Stimulated activated CD8-positive, alpha-beta memory T cell treated with anti-CD3 and anti-CD28 coated beads, Interleukin-7, amount 100 ng/mL, for 4 hours (primary cell): ENCODE measurements around the gene ACTN4.

Source experiments
- DNase-seq, 2 donors: peaks; one replicate each; pipeline ENCODE4 v3.0.0-alpha.2; 2020; ENCODE audit warnings: low read depth in 2 of 2

ACTN4 gene

DNA sequence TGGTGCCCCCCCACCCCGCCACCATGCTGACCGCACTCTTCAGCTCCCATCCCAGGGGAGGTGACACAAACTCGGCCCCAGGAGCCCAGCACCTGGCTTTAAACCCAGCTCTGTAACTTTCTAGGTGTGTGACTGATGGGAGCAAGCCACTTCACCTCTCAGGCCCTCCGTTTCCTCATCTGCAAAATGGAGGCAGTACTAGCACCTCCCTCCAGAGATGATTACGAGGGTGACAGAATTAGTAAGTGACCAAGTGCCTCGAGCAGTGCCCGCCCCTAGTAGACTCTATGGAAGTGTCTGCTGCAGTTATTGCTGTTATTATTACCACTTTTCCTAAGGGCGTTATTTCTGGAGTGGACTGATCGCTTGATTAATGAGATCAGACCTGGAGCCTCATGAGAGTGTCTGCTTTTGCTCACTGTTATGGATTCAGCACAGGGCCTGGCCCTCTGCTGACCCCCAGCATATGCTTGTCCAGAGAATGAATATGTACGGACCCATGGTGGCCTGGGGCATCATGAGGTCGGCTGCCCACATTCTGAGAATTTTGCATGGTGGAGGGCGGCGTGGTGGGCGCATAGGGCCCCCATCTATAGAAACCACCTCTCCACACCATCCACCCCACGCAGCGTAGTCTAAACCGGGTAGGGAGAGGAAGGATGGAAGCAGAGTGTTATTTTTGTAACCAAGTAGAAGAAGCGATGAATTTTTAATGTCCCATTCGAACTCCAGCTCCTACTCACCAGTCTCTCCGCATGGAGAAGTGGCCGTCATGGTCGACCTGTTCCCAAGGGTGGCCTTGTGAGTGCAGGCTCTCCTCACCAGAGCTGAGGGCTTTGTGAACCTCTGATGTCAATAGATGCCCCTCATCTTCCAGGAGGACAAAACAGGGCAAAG is 48.6 kb downstream of the ACTN4 start:
- DNase-seq: no peak

DNA sequence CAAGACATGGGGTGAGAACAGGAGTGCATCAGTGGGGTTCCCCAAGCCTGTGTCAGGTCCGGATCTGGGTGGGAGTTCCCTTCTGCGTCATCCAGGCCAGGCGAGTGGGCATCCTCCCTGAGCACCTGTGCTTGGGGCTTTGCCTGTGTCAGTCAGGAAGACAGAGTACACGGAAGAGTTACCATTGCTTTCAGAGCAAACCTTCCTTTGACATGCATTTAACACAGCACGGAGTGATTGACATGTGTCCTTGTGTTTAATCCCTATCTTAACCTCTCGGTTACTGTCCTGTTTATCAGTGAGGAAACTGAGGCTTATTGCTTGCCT is 49.2 kb downstream of the ACTN4 start:
- DNase-seq: no peak

DNA sequence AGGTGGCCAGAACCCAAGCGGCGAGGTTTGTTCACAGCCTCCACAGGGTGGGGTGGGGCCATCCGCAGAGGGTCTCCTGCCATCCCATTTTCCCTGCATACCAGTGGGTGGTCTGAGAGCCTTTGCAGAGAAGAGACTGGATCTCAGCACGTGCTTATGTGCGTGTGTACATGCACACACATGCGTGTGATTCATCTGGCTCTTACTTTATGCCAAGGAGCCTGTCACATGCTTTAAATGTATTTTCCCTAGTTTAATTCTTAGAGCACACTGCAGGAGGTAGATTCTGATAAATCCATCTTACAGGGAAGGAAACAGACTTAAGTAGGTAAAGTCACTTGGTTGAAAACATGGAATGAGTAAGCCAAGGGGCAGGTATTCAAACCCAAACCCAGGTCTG is 49.7 kb downstream of the ACTN4 start:
- no peak for DNase-seq

DNA sequence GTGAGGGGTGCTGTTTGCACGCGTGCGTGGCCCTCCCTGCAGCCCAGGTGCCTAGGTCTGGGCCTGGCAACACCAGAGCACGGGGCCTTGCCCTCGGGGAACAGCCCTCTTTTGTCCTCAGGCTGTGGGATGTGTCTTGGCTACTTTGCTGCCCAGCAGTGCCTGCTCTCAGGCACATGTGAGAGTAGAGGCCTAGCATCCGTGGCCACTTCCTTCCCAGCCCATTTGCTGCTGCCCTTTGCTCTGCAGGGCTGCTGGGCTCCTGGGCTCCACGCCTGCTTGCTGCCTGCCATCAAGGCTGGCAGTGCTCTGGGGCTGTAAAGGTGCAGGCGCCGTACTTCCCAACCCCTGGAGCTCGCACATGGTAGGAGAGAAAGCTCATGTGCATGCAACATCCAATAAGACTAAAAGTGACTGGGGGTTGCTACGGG is 50.2 kb downstream of the ACTN4 start:
- DNase-seq: no peak

DNA sequence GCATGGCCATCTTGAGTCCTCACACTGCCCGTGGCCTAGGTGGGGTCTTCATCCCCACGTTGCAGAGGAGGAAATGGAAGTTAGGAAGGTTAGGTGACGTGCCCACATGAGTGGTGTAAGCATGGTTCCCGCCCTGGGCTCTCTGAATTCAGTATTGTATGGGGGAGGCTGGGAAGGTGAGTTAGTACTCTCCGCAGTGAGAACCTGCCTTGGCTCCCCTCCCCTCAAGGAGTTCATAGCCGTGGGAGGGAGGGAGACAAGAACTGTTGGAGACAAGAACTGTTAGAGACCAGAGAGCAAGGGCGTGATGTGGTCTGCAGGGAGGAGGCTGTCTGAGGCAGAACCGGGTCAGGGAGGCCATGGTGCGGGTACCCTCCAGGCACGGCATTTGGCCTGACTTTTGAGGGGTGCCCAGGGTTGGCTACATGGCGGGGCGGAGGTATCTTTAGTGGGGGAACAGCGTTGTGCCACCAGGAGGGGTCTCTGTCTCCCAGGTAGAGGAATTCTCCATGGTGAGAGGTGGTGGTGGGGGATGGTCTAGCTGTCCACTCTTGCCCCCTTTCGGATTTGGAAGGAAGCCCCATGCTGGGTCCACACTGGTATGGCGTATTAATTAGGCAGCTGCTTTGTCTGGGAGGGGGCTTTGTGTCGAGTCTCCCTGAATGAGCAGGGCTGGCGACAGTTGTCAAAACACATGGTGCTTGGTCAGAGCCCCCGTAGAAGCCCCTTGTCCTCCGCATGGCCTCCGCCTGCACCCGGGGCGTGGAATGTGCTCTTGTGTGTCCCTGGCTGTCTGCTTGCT is 51.0 kb downstream of the ACTN4 start:
- DNase-seq: no peak

DNA sequence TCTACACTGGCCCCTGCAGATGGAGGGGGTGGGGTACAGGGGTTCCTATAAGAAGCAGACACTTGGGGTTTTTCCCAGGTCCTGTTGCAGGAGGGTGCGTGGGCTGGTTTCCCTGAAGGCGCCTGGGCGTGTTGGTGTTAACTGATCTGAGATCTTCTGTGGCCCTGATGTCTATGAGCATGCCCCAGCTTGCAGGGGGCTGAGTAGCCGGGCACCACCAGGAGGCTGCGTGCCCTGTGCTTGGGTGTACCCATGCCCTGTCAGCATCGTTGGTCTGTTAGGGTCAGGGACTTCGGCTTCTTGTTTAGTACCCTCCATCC is 51.5 kb downstream of the ACTN4 start:
- peak in 1 of 2 donors; percentile 17 for DNase-seq

DNA sequence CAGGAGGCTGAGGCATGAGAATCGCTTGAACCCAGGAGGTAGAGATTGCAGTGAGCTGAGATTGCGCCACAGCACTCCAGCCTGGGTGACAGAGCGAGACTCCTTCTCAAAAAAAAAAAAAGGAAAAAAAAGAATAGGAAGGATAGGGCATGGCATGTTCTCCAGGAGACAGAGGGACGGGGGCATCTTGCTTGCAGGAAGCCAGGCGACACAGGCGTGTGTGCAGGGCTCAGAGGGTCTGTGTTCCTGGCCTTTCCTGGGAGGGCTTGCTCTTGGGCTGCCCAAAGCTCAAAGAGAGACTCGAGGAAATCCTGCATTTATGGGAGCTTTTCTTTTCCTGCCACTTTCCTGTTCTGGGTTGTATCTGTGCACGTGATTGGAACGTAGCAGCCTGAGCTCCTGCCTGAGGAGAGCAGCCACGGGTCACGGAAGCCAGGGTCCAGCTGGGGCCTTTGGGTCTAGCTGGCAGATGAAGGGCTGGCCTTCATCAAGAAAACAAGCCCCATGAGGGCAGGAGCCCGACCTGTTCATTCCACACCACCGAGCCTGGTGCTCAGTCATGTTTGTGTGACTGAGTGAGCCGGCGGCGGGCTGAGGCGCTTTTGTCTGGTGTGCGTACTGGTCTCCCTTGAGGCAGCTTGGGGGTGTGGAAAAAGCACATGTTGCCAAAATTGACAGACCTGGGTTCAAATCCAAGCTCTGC is 52.3 kb downstream of the ACTN4 start:
- DNase-seq: no peak

DNA sequence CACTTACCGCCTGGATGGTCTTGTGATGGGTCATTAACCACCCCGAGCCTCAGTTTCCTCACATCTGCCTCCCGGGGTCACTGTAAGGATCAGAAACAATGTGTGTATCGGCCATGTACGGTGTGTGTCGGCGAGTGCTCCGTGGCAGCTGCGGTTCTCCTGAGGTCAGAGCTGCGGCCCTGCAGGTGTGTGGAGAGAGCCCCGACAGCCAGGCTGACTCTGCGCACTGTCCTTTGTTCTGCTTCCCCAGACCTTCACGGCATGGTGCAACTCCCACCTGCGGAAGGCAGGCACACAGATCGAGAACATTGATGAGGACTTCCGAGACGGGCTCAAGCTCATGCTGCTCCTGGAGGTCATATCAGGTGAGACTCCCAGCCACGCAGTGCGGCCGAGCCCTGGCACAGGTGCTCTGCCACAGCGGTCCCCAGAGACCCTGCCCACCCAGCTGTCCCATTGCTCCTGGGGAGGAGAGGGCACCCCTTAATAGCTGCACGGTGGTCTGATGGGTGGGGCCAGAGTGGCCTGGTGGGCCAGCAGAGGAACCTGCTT is 53.0 kb downstream of the ACTN4 start:
- no peak for DNase-seq

DNA sequence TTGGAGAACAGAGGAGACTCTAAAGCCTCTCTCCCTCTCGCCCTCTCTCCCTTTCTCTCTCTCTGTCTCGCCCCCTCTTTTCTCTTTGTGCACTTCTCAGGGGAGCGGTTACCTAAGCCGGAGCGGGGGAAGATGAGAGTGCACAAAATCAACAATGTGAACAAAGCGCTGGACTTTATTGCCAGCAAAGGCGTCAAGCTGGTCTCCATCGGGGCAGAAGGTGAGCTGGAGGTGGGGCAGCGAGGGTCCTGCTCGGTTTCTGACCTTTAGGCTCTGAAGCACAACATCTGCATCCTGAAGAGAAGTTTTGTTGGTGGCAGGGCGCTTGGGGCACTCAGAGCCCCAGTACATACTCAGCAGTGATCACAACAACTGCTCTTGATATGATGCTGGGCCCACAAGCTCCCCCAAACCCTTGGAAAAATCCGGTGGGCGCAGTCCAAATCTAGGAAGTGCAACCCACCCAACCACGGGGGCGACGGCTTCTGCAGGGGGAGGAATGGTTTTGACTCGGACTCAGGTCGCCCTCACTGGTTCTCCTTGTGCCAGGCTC is 53.5 kb downstream of the ACTN4 start:
- no peak for DNase-seq

DNA sequence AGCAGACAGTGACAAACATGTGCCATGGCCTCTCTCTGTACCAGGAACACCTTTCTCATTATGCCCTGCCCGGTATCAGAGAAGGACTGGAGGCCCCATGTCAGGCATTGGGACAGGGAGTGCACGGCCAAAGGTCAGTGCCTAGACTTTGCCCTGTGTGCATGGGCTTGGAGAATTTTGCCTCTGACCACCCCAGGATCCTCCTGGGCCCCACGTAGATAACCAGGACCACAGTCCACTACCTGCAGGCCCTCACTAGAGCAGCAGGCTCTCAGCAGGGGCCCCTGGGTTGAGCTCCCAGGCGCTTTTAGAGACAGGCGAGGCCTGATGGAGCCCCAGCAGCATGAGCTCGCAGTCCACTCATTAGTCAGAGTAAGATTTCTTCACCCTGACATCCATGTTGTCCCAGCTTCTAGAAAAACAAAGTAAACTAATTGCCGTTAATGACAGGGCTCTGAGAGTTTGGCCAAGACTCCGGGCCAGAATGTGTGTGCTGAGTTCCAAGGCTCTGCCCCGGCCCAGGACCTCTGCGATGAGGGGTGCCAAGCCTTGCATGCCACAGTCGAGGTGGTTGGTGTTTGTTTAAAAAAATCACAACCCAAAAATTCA is 54.1 kb downstream of the ACTN4 start:
- DNase-seq: no peak

DNA sequence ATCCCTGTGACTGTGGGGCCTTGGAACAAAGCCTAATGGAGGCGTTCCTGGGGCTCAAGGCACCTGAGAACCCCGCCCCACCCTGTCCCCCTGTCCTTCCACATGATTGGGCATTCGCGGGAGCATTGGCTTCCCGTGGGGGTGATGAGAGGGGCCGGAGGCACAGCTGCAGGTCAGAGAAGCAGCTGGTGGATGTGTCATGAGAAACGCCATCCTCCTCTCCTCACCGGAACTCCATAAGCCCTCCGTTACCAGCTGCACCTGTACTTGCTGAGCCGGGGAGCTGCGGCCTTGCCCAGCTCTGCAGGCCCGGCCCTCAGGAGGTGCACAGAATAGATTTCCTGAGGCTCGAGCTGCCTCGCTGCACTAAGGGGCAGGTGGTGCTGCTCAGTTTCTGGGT is 54.8 kb downstream of the ACTN4 start:
- DNase-seq: no peak

DNA sequence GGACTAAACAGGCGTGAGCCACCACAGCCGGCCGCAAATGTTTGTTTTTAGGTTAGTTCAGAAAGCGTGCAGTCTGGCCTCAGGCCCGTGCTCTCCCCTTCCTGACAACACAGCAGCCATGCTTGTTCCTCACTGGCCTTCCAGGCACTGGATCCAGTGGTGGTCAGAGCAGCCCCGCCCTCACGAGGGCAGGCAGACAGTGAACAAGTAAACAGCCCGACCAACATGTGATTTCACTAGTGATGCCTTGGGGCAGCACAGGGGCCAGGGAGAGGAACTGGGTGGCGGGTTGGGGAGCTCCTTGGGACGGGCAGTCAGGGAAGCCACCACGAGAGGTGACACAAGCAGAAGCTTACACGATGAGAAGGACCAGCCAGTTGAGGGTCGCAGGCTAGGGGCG is 56.1 kb downstream of the ACTN4 start:
- DNase-seq: no peak

DNA sequence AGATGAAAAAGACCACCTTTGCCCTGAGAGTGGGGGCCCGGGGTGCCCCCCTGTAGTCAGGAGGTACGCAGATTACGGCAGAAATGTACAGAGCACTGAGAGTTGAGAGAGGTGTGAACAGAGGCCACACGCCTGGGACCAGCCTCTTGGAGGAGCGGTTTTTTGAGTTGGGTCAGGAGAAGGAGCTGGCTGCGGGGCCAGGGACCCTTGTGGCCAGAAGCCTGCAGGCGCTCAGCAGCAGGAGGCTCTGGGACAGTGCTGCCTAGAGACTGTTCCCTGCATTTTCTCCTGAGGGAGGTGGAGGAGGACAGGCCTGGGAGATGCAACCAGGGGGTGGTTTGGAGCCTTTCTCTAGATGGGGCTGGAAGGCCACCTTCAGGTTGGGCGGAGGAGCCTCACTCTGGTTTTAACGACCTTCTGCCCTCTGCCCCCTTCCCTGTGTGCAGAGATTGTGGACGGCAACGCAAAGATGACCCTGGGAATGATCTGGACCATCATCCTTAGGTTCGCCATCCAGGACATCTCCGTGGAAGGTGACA is 57.1 kb downstream of the ACTN4 start:
- DNase-seq: no peak

DNA sequence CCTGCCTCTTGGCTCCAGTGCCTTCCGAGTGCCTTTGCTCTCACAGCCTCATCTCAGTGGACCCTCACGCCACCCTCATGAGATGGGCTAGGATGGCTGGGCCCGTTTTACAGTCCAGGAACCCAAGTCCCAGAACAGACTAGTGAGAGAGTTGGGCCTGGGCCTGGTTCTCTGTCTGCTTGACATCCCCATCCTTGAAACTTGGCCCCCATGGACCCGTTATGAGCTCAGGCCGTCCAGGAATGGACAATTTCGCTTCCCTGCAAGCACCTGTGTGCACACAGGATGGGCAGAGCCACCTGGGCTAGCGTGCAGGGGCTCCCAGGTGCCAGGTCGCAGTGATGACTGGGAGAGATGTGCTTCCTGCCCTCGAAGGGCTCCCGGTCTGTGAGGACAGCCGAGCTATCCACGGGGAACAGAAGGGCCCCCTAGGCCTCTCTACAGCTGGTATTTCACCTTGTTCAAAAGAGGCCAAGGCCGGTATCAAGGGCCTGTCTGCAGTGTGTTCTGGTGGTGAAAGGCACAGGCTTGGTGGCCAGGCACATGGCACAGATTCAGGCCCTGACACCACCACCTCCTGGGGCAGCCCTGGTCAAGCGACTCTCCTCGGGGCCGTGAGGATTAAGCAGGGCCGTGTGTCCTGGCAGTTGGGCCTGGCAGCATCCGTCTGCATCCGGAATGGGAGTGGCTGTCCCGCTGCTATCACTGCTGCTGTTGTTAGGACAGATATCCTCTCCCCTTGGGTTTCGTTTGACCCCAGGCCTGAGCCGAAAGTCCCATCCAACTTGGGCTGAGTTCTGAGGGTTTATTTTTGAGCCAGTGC is 58.0 kb downstream of the ACTN4 start:
- DNase-seq: no peak

DNA sequence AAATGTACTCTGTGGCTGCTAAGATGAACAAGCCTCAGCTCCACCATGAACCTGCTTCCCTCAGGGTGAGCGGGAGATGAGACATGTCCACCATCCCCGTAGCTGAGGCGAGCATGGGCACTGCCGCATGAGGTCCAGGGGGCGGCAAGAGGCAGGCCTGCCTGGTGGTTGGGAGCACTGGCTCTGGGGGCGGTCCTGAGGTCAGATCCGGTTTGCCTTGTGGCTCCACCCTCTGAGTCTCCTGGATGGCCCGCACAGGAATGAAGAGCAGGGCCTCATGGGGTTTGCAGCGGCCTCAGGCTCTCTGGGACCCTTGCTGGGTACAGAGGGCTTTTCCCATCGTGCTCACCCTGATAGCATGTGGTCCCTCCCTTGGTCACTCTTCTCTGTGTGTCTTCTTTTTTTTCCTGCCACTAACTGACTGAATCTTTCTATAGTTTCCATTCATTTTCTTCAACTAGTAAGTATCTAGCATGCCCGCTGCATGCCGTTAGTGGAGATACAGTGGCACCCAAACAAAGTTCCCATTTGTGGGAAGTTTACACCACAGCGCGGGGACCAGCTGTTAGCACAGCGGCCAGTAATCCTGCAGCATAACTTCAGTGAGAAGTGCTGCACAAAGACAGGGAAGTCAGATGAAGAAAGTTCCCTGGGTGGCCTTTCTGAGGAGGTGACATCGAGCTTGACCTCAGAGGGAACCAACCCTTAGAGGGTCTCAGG is 59.5 kb downstream of the ACTN4 start:
- no peak for DNase-seq

DNA sequence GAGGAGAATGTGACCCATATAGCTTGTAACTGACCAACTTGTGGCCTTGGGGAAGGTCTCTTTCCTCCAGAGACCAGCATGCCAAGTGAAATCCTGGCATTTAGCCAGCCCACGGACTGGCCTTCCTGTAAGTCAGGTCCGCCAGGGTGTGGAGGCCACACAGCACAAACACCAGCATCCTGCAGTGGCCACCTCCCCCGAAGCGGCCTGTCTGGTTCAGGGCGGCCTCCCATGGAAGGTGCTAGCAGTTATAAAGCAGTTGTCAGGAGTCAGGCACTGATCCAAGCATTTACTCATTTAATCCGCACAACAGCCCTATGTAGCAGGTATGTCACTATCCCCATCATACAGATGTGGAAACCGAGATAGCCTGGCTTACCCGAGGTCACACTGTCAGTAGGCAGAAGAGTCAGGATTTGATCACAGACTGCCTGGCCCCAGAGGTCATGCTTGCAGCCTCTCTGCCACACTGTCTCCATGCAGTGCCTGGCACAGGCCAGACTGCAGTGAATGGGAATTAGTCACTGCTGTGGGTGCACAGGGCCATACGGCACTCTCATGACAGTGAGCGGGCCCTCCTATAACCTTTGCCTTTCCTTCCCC is 60.2 kb downstream of the ACTN4 start:
- DNase-seq: no peak

DNA sequence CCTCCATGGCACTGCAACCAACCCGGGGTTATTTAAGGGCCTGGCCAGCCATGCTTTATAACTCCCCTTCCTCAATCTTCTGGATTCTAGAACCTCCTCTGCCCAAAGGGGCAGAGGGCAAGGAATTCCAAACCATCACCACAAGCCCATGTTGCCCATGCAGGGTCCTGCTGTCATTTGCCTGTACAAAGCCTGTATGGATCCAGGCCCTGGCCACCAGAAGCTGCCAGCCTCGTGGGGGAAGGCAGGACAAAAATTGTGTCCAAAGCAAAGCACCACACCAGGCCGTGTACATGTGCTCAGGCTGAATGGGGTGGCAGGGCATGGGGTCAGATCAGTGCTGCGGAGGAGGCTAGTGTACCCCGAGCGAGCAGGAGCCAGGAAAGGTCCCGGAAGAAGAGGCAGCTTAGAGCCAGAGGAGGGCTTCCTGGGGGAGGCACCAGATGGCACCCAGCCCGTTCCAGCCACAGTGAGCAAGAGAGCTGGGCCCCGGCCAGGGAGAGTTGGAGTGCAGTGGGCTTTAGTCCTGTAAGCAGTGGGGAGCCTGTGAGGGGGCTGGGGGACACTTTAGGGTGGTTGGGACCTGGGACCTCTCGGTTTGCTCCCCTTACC is 61.1 kb downstream of the ACTN4 start:
- DNase-seq: no peak

DNA sequence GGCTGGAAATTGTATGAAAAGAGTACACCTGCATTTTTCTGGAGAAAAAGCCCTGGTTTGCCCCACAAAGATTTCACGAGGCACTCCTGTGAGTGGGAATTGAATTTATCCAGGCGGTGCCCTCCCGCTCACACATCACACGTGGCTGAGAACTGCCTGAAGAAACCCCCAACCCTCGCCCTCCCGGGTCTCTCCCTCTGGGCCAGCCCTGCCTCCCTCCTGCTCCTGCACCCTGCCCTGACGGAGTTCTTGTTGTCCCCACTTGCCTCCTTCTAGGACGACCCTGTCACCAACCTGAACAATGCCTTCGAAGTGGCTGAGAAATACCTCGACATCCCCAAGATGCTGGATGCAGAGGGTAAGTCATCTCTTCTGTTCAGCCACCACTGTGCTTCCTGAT is 61.7 kb downstream of the ACTN4 start:
- DNase-seq: no peak
